ENCODE data around the gene BTRC.

BTRC gene

GRCh38 chr10:101485207-101485606, 131.2 kb downstream of the BTRC start:
- Histone ChIP-seq H3K27ac (no peak overlapping the region), H3K4me3 (no peak overlapping the region)
- TF ChIP-seq, protein P1, sequence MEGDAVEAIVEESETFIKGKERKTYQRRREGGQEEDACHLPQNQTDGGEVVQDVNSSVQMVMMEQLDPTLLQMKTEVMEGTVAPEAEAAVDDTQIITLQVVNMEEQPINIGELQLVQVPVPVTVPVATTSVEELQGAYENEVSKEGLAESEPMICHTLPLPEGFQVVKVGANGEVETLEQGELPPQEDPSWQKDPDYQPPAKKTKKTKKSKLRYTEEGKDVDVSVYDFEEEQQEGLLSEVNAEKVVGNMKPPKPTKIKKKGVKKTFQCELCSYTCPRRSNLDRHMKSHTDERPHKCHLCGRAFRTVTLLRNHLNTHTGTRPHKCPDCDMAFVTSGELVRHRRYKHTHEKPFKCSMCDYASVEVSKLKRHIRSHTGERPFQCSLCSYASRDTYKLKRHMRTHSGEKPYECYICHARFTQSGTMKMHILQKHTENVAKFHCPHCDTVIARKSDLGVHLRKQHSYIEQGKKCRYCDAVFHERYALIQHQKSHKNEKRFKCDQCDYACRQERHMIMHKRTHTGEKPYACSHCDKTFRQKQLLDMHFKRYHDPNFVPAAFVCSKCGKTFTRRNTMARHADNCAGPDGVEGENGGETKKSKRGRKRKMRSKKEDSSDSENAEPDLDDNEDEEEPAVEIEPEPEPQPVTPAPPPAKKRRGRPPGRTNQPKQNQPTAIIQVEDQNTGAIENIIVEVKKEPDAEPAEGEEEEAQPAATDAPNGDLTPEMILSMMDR (IDR thresholded peaks at IDR 0.05) = no peak
- no peak for DNase-seq (ENCODE audit: low spot score)

- no peak for DNase-seq (ENCODE audit: low spot score)
- Histone ChIP-seq H3K27ac (no peak overlapping the region), H3K4me3 (no peak overlapping the region)
- TF ChIP-seq, protein P1 (IDR thresholded peaks at IDR 0.05) = no peak
Observed at GRCh38 chr10:101485681-101486554, 132.0 kb downstream of the BTRC start.

- no peak overlapping the region for H3K27ac ChIP-seq
- TF ChIP-seq, protein P1 (IDR thresholded peaks at IDR 0.05) = no peak
- H3K4me3 ChIP-seq = no peak overlapping the region
- DNase-seq (ENCODE audit: low spot score) = no peak
Observed at GRCh38 chr10:101487399-101487798, 133.4 kb downstream of the BTRC start.

GRCh38 chr10:101489355-101489754, 135.4 kb downstream of the BTRC start:
- DNase-seq (ENCODE audit: low spot score) = no peak
- Histone ChIP-seq H3K27ac (no peak overlapping the region), H3K4me3 (no peak overlapping the region)
- TF ChIP-seq, protein P1 (IDR thresholded peaks at IDR 0.05) = no peak

DNA sequence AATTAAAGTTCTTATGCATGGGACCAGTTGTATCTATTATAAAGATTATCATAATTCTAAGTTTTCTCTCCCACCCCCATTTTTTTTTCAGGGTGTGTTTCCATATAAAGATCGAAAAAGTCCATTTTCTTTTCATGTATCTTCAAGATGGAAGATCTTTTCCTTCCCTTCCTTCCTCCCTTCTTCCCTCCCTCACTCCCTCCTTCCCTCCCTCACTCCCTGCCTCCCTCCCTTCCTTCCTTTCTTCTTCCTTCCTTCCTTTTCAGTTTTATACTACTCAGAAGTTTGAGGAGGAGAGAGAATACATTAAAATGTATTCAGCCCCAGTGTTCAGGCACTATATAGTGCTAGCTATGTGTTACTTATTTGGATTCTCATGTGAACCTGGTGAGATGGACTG, 136.1 kb downstream of the BTRC start:
- Histone ChIP-seq H3K4me3 (no peak overlapping the region), H3K27ac (no peak overlapping the region)
- no peak for DNase-seq (ENCODE audit: low spot score)
- TF ChIP-seq, protein P1 (IDR thresholded peaks at IDR 0.05) = no peak

- TF ChIP-seq, protein P1 (IDR thresholded peaks at IDR 0.05) = no peak
- H3K4me3 ChIP-seq = no peak overlapping the region
- no peak overlapping the region for H3K27ac ChIP-seq
- DNase-seq (ENCODE audit: low spot score) = no peak
Observed at GRCh38 chr10:101492205-101492604, 138.2 kb downstream of the BTRC start.

GRCh38 chr10:101492814-101493213, 138.8 kb downstream of the BTRC start:
- DNase-seq (ENCODE audit: low spot score) = no peak
- no peak overlapping the region for H3K4me3 ChIP-seq
- H3K27ac ChIP-seq = no peak overlapping the region
- TF ChIP-seq, protein P1 (IDR thresholded peaks at IDR 0.05) = no peak

Data from coronary artery (tissue), 2 donors.